Activated CD4-positive, alpha-beta T cell treated with anti-CD3 and anti-CD28 coated beads, Interleukin-2, amount 10 ng/mL, durations not matched to agents 7 days and 5 days (primary cell): ENCODE measurements around the gene MRPL55. TPM values are rescaled to one million over a fixed set of nuclear protein-coding genes. Genes with fewer than 3 reads are reported as not detected.

Source experiments
- CTCF ChIA-PET: fragments of 350-600 bp; sonication (Branson Sonifier 250); formaldehyde crosslinking; loops from one replicate; lab custom pipeline; 2021; ENCODE audit warnings: antibody characterized with exemption; lab: Charles Lee
- POLR2A ChIA-PET: fragments of 350-600 bp; sonication (Branson Sonifier 250); formaldehyde crosslinking; loops from one replicate; lab custom pipeline; 2021; ENCODE audit warnings: antibody characterized with exemption; lab: Charles Lee
- DNase-seq: peaks from one replicate; pipeline ENCODE4 v3.0.0-alpha.2; 2020
- H3K27ac Mint-ChIP-seq: one replicate; pipeline ENCODE4 v1.8.0; 2021; ENCODE audit warnings: mild to moderate bottlenecking, moderate library complexity, mixed read lengths
- H3K27me3 Mint-ChIP-seq: one replicate; pipeline ENCODE4 v1.8.0; 2021; ENCODE audit warnings: mixed read lengths
- H3K36me3 Mint-ChIP-seq: one replicate; pipeline ENCODE4 v1.8.0; 2021; ENCODE audit warnings: low read depth, mixed read lengths
- H3K4me1 Mint-ChIP-seq: one replicate; pipeline ENCODE4 v1.8.0; 2021; ENCODE audit warnings: mixed read lengths
- H3K4me3 Mint-ChIP-seq: one replicate; pipeline ENCODE4 v1.8.0; 2021; ENCODE audit warnings: mild to moderate bottlenecking, moderate library complexity, mixed read lengths
- H3K9me3 Mint-ChIP-seq: one replicate; pipeline ENCODE4 v1.8.0; 2021; ENCODE audit warnings: mixed read lengths
- total RNA-seq, 2 experiments: library from RNA; stranded (reverse); gene quantifications; one replicate each; pipeline ENCODE4 v1.2.3, GENCODE V29; 2021

The MRPL55 gene
- total RNA-seq, 2 experiments from 2014 or later: 38.6 to 44.1 TPM

DNA sequence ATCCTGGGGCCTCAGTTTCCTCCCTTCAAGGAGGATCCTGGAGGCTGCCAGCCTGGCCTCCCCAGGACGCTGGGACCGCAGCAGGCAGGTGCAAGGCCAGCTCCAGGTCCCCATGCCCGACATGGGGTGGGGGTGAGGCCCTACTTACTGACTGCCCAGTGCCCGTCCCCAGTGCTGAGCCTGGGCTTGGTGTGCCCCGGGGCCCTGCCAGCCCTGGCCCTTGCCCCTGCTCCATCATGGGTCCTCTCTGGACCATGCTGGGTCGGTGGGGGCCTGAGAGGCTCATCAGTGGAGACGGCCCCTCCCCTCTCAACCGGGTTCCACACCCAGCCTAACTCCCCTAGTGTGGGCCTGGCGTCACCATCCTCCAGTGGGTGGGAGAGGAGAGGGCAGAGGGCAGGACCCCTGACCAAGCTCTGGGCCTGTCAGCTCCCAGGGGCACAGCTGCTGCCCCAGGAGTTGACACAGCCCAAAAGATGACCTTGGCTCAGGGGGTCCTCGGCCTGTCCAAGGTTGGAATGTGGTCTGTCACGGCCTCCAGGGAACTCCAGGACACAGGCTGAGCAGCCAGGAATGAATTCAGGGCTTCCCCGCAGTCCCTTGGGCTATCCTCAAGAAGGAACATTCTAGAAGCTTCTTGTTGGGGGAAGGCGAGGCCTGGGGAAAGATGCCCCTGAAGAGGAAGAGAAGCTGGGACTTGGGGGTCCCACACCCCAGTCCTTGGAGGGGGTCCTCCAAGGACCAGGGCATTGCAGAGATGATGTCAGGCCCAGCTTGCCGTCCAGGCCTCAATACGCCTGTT lies 44.2 kb downstream of the MRPL55 start:
- Mint-ChIP-seq H3K4me3 (no peak overlapping the region), H3K27me3 (peaks cover 20% of the 10 kb centered on the region), H3K9me3 (no peaks in the 10 kb centered on the region), H3K4me1 (peaks cover 10% of the 10 kb centered on the region), H3K36me3 (no peaks in the 10 kb centered on the region), H3K27ac (no peak overlapping the region)
- CTCF ChIA-PET: interaction anchor here (1.8 kb wide), 1 partner anchor 9 kb away, joined by 4 read pairs; no protein-coding TSS in a partner anchor
- DNase-seq: no peak
- POLR2A ChIA-PET: no interaction called here

DNA sequence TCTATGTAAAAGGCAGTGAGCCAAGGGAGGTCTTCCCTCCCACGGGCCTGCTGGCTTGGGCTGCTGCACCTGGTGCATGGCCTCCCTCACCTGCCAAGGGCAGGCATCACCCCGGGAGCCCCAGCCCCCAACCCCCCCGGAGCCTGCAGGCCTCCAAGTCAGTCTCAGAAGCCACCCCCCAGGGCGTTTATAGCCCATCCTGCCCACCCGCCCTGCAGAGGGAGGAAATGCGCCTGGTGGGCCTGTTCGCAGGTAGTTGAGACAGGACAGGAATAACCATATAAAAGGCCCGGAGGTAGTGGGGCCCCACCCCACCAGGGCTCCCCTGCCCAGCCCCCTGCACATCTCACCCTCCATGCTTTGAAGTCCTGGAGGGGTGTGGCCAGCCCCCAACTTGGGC lies 44.8 kb downstream of the MRPL55 start:
- H3K27ac Mint-ChIP-seq: no peak overlapping the region
- POLR2A ChIA-PET: no interaction called here
- CTCF ChIA-PET: interaction anchor here (1.8 kb wide), 1 partner anchor 10 kb away, joined by 4 read pairs; no protein-coding TSS in a partner anchor

DNA sequence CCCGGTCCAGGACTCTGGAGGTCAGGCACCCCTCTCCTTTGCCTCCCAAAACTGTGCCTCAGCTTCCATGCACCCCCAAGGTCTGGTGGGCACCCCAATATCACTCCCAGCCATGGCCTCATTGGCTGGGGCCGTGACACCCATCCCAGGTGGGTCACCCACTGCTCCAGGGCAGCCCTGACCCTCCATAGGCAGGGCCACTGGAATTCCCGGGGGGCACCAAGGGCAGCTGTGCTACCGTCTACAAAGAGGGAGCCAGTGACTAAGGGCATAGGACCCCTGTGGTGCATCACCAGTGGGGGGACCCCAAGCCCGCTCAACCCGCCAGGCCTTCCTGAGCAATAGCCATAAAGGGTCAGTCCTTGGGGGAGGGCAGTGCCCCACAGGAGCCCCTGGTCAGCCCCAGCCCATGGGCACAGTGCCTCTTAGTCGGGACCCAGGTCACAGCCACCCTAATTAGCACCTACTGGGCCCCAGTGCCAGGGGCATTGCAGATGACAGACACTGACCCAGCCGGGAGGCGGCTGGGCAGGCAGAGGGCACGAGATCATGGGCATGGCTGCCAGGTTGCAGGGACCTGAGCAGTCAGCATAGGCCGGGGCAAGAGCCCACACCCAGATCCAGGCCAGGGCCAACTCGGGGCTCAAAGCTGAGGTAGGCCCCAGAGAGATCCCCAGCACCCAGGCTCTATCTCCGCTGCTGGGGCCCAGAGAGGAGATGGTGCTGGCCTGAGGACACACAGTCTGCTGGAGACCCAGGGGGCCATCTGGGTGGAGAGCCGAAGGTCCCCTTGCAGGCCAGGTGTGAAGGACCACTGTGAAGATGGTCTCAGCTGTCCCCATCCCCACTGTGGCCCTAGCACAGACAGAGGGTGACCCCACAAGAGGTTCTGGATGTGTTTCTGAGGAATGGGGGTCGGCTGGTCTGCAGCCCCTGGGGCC lies 45.6 kb downstream of the MRPL55 start:
- Mint-ChIP-seq H3K36me3 (no peaks in the 10 kb centered on the region), H3K9me3 (no peaks in the 10 kb centered on the region), H3K27ac (no peak overlapping the region), H3K4me3 (no peak overlapping the region), H3K4me1 (peaks cover 15% of the 10 kb centered on the region), H3K27me3 (peaks cover 31% of the 10 kb centered on the region)
- ChIA-PET POLR2A (no interaction called here), CTCF (interaction anchor here (1.0 to 1.8 kb wide), 2 partner anchors 11 to 19 kb away, joined by 3 to 4 read pairs; partner anchors contain the start of gene ARF1)
- DNase-seq: no peak

More for the DNA sequence above, 44.8 kb downstream of the MRPL55 start:
- Mint-ChIP-seq H3K9me3 (no peaks in the 10 kb centered on the region), H3K4me1 (peaks cover 15% of the 10 kb centered on the region), H3K36me3 (no peaks in the 10 kb centered on the region), H3K4me3 (no peak overlapping the region), H3K27me3 (peaks cover 25% of the 10 kb centered on the region)
- DNase-seq: no peak

DNA sequence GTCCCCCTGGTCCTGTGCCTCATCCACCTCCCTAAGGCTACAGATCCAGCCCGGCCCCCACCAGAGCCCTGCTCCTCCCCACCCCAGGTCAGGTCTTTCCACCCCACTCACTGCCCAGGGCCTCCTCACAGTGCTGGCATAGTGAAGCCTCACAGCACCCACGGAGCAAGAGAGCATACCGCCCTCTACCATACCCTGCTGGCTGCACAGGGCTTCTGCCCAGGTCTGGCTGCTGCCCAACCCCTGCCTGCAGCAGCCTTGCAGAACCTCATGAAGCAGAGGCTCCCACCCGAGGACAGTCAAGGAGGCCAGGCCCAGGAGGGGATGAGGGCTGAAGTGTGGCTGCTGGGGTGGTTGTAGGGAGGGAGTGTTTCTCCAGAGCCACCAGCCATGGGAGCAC lies 46.3 kb downstream of the MRPL55 start:
- H3K4me3 Mint-ChIP-seq: no peak overlapping the region
- peaks cover 15% of the 10 kb centered on the region for H3K4me1 Mint-ChIP-seq
- ChIA-PET POLR2A (no interaction called here), CTCF (interaction anchor here (1.0 to 1.8 kb wide), 2 partner anchors 11 to 20 kb away, joined by 3 to 4 read pairs; partner anchors contain the start of gene ARF1)
- H3K9me3 Mint-ChIP-seq: no peaks in the 10 kb centered on the region
- no peak overlapping the region for H3K27ac Mint-ChIP-seq
- peaks cover 37% of the 10 kb centered on the region for H3K27me3 Mint-ChIP-seq
- no peak for DNase-seq
- H3K36me3 Mint-ChIP-seq: no peaks in the 10 kb centered on the region

DNA sequence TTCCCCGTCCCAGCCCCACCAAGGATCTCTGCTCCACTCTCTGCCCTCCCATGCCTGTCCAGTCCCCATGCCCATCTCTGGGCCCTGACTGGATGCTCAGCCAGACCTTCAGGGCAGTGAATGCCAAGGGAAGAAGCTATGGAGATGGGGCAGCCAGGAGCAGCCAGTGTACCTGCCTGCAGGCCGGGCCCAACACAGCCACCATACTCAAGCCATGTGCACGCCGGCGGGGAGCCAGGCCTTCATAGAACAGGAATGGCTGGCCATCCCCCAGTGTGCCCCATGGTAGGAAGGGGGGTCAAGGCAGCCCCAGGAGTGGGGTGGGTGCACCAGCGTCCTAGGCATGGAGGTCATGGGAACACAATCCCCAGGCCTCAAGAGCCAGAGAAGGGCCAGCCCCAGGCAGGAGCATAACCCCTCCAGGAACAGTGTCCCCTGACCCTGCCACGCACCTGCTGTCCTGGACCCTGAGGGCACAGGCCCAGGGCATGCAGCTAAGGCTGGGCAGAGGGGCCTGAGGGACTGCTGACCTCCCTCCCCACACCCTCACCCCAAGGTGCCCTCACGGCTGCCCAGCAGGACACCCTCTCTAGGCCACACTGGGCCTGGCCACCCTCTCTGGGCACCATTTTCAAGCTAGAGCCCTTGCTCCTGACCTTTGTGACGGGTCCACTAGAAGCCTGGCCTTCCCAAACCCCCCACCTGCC lies 46.9 kb downstream of the MRPL55 start:
- DNase-seq: no peak
- POLR2A ChIA-PET: no interaction called here

DNA sequence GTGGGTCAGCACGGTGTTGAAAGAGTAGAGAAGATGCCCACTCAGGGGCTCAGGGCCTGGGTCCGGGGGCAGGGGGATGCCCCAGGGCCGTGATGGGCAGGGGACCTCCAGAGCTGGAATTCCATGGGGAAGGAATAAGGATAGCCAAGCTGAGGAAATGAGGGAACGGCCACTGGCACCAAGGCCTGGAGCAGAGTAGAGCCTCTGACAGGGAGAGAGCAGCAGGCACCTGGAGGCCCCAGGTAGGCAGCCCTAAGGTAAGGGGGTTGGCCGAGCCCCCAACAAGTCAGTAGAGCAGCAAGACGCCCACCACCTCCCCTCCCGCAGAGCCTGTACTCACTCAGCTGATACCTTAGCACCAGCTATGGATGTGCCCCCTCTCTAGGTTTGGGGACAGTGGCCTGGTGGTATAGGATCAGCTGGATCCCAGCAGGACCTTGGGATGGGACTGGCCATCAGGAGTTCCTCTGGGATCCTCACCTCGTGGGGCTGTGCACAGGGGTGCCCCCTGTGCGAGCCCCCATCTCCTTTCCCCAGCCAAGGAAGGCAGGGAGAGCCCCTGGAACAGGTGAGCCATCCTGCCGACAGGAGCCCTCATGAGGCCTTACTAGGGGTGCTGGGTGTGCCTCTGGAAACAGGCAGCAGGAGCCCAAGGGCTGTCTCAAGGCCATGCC lies 47.6 kb downstream of the MRPL55 start:
- Mint-ChIP-seq H3K4me3 (no peak overlapping the region), H3K27ac (no peak overlapping the region), H3K27me3 (peaks cover 44% of the 10 kb centered on the region), H3K36me3 (no peaks in the 10 kb centered on the region), H3K9me3 (no peaks in the 10 kb centered on the region), H3K4me1 (peaks cover 15% of the 10 kb centered on the region)
- CTCF ChIA-PET: interaction anchor here (1.1 to 2.6 kb wide), 2 partner anchors 12 to 16 kb away, joined by 3 to 11 read pairs; no protein-coding TSS in a partner anchor
- POLR2A ChIA-PET: no interaction called here
- no peak for DNase-seq

More for the DNA sequence above, 46.9 kb downstream of the MRPL55 start:
- peaks cover 40% of the 10 kb centered on the region for H3K27me3 Mint-ChIP-seq
- peaks cover 15% of the 10 kb centered on the region for H3K4me1 Mint-ChIP-seq
- H3K27ac Mint-ChIP-seq: no peak overlapping the region
- H3K4me3 Mint-ChIP-seq: no peak overlapping the region
- CTCF ChIA-PET: interaction anchor here (1.0 to 1.1 kb wide), 2 partner anchors 12 to 20 kb away, joined by 3 read pairs; partner anchors contain the start of gene ARF1
- no peaks in the 10 kb centered on the region for H3K9me3 Mint-ChIP-seq
- no peaks in the 10 kb centered on the region for H3K36me3 Mint-ChIP-seq

DNA sequence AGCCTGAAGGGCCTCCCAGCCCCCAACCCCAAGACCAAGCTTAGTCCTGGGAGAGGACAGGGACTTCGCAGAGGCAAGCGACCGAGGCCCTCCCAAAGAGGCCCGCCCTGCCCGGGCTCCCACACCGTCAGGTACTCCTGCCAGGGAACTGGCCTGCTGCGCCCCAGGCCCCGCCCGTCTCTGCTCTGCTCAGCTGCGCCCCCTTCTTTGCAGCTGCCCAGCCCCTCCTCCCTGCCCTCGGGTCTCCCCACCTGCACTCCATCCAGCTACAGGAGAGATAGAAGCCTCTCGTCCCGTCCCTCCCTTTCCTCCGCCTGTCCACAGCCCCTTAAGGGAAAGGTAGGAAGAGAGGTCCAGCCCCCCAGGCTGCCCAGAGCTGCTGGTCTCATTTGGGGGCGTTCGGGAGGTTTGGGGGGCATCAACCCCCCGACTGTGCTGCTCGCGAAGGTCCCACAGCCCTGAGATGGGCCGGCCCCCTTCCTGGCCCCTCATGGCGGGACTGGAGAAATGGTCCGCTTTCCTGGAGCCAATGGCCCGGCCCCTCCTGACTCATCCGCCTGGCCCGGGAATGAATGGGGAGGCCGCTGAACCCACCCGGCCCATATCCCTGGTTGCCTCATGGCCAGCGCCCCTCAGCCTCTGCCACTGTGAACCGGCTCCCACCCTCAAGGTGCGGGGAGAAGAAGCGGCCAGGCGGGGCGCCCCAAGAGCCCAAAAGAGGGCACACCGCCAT lies 48.5 kb downstream of the MRPL55 start:
- Mint-ChIP-seq H3K27ac (no peak overlapping the region), H3K36me3 (no peaks in the 10 kb centered on the region), H3K4me1 (peaks cover 15% of the 10 kb centered on the region), H3K4me3 (peak overlapping the region; percentile 35), H3K9me3 (no peaks in the 10 kb centered on the region), H3K27me3 (peaks cover 53% of the 10 kb centered on the region)
- POLR2A ChIA-PET: no interaction called here
- CTCF ChIA-PET: interaction anchor here (1.1 to 2.6 kb wide), 2 partner anchors 11 to 16 kb away, joined by 3 to 11 read pairs; no protein-coding TSS in a partner anchor
- DNase-seq: no peak

DNA sequence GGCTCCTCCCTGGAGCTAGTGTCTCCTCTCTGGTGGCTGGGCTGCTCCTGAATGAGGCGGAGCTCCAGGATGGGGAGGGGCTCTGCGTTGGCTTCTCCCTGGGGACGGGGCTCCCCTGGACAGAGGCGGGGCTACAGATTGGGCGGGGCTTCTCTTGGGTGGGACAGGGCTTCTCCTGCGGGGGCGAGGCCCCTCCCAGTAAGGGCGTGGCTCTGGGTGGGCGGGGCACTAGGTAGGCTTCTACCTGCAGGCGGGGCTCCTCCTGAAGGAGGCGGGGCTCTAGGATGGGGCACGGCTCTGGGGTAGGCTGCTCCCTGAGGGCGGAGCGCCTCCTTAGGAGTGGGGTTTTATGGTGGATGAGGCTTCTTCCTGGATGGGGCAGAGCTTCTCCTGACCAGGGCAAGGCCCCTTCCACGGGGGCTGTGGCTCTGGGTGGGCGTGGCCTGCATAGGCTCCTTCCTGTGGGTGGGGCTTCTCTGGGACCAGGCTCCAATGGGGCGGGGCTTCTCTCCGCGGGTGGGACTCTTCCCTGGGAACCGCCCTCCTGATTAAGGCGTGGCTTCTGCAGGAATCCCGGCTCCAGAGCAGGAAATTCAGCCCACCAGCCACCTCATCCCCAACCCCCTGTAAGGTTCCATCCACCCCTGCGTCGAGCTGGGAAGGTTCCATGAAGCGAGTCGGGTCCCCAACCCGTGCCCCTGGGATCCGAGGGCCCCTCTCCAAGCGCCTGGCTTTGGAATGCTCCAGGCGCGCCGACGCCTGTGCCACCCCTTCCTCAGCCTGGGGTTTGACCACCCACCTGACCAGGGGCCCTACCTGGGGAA lies 49.3 kb downstream of the MRPL55 start:
- H3K27ac Mint-ChIP-seq: no peak overlapping the region
- CTCF ChIA-PET: interaction anchor here (1.5 to 2.6 kb wide), 2 partner anchors 12 to 17 kb away, joined by 3 to 11 read pairs; no protein-coding TSS in a partner anchor
- POLR2A ChIA-PET: no interaction called here
- peak overlapping the region; percentile 50 for H3K4me3 Mint-ChIP-seq
- no peaks in the 10 kb centered on the region for H3K36me3 Mint-ChIP-seq
- no peaks in the 10 kb centered on the region for H3K9me3 Mint-ChIP-seq
- peaks cover 57% of the 10 kb centered on the region for H3K27me3 Mint-ChIP-seq
- DNase-seq: peak; percentile 62
- H3K4me1 Mint-ChIP-seq: peaks cover 15% of the 10 kb centered on the region

DNA sequence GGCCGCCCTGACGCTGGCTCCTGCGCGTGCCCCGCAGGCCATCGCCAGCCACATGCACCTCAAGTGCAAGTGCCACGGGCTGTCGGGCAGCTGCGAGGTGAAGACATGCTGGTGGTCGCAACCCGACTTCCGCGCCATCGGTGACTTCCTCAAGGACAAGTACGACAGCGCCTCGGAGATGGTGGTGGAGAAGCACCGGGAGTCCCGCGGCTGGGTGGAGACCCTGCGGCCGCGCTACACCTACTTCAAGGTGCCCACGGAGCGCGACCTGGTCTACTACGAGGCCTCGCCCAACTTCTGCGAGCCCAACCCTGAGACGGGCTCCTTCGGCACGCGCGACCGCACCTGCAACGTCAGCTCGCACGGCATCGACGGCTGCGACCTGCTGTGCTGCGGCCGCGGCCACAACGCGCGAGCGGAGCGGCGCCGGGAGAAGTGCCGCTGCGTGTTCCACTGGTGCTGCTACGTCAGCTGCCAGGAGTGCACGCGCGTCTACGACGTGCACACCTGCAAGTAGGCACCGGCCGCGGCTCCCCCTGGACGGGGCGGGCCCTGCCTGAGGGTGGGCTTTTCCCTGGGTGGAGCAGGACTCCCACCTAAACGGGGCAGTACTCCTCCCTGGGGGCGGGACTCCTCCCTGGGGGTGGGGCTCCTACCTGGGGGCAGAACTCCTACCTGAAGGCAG lies 50.0 kb downstream of the MRPL55 start:
- H3K36me3 Mint-ChIP-seq: no peaks in the 10 kb centered on the region
- ChIA-PET POLR2A (no interaction called here), CTCF (interaction anchor here (1.5 to 2.6 kb wide), 2 partner anchors 11 to 18 kb away, joined by 3 to 11 read pairs; no protein-coding TSS in a partner anchor)
- peaks cover 15% of the 10 kb centered on the region for H3K4me1 Mint-ChIP-seq
- peak overlapping the region; percentile 50 for H3K4me3 Mint-ChIP-seq
- DNase-seq: peak; percentile 46
- H3K27ac Mint-ChIP-seq: no peak overlapping the region
- H3K9me3 Mint-ChIP-seq: no peaks in the 10 kb centered on the region
- H3K27me3 Mint-ChIP-seq: peaks cover 57% of the 10 kb centered on the region
